Mononuclear cell (primary cell): Measurements from ENCODE around the gene IL1R1. TPM values are rescaled to one million over a fixed set of nuclear protein-coding genes. Genes with fewer than 3 reads are reported as not detected.

Source experiments
- H3K27me3 ChIP-seq: 2 replicates; pipeline ENCODE4 v1.6.0; 2011; ENCODE audit warnings: low read length, control low read depth; ENCODE audit not compliant: insufficient read depth
- H3K4me1 ChIP-seq: 2 replicates; pipeline ENCODE4 v1.5.1; 2011; ENCODE audit warnings: mild to moderate bottlenecking, low read length, control low read depth; ENCODE audit not compliant: insufficient read depth
- H3K4me3 ChIP-seq: 2 replicates; pipeline ENCODE4 v1.5.1; 2011; ENCODE audit warnings: mild to moderate bottlenecking, low read length, moderate library complexity
- H3K9me3 ChIP-seq: 2 replicates; pipeline ENCODE4 v1.5.1; 2011; ENCODE audit warnings: low read depth, mild to moderate bottlenecking, control low read depth, low read length
- total RNA-seq: library from RNA; depleted of rRNA; stranded (reverse); fragments of >200 nt; gene quantifications from one replicate; pipeline ENCODE4 v1.2.3, GENCODE V29; 2012

IL1R1 gene
- total RNA-seq, 1 donor = 2.6 TPM

- Histone ChIP-seq H3K4me1 (peaks cover 11% of the 10 kb centered on the region), H3K4me3 (peak within 1 kb of the TSS; percentile 3), H3K27me3 (peaks cover 10% of the 10 kb centered on the region), H3K9me3 (no peaks in the 10 kb centered on the region)
Observed at GRCh38 chr2:102186791-102187495, 44.4 kb downstream of the IL1R1 start, which contains the start of gene IL1RL2. Gene IL1RL2, plus strand, starts transcription at chr2:102187023. Its CDS starts 845 bp downstream, at chr2:102187868.

- H3K9me3 ChIP-seq = no peaks in the 10 kb centered on the region
- H3K27me3 ChIP-seq = peaks cover 13% of the 10 kb centered on the region
- H3K4me3 ChIP-seq = peak overlapping the region; percentile 3
- peaks cover 11% of the 10 kb centered on the region for H3K4me1 ChIP-seq
Observed at GRCh38 chr2:102187496-102188150, 45.1 kb downstream of the IL1R1 start.

GRCh38 chr2:102190430-102191107 is 48.0 kb downstream of the IL1R1 start:
- Histone ChIP-seq H3K27me3 (peaks cover 6% of the 10 kb centered on the region), H3K4me3 (no peak overlapping the region), H3K4me1 (peaks cover 11% of the 10 kb centered on the region)

GRCh38 chr2:102191501-102191900 is 49.0 kb downstream of the IL1R1 start:
- Histone ChIP-seq H3K4me3 (no peak overlapping the region), H3K4me1 (peaks cover 11% of the 10 kb centered on the region)

More at GRCh38 chr2:102190430-102191107, 48.0 kb downstream of the IL1R1 start:
- no peaks in the 10 kb centered on the region for H3K9me3 ChIP-seq

GRCh38 chr2:102193074-102193473 is 50.5 kb downstream of the IL1R1 start:
- Histone ChIP-seq H3K9me3 (no peaks in the 10 kb centered on the region), H3K27me3 (peaks cover 6% of the 10 kb centered on the region), H3K4me3 (no peak overlapping the region), H3K4me1 (peaks cover under 1% of the 10 kb centered on the region)

More at GRCh38 chr2:102191501-102191900, 49.0 kb downstream of the IL1R1 start:
- Histone ChIP-seq H3K27me3 (peaks cover 6% of the 10 kb centered on the region), H3K9me3 (no peaks in the 10 kb centered on the region)

GRCh38 chr2:102194609-102195268 is 52.2 kb downstream of the IL1R1 start:
- Histone ChIP-seq H3K4me1 (no peaks in the 10 kb centered on the region), H3K4me3 (no peak overlapping the region), H3K9me3 (no peaks in the 10 kb centered on the region), H3K27me3 (peaks cover 2% of the 10 kb centered on the region)

- Histone ChIP-seq H3K4me3 (no peak overlapping the region), H3K27me3 (no peaks in the 10 kb centered on the region), H3K9me3 (no peaks in the 10 kb centered on the region), H3K4me1 (no peaks in the 10 kb centered on the region)
Observed at GRCh38 chr2:102197389-102198137, 55.0 kb downstream of the IL1R1 start.

GRCh38 chr2:102200539-102200938 is 58.0 kb downstream of the IL1R1 start:
- H3K4me1 ChIP-seq = no peaks in the 10 kb centered on the region

GRCh38 chr2:102204638-102205037 is 62.1 kb downstream of the IL1R1 start:
- Histone ChIP-seq H3K4me3 (no peak overlapping the region), H3K27me3 (peaks cover 2% of the 10 kb centered on the region), H3K9me3 (no peaks in the 10 kb centered on the region), H3K4me1 (no peaks in the 10 kb centered on the region)

More at GRCh38 chr2:102200539-102200938, 58.0 kb downstream of the IL1R1 start:
- Histone ChIP-seq H3K9me3 (no peaks in the 10 kb centered on the region), H3K27me3 (peaks cover 2% of the 10 kb centered on the region), H3K4me3 (no peak overlapping the region)

GRCh38 chr2:102206666-102207341 is 64.3 kb downstream of the IL1R1 start:
- H3K27me3 ChIP-seq = peaks cover 2% of the 10 kb centered on the region
- no peak overlapping the region for H3K4me3 ChIP-seq
- no peaks in the 10 kb centered on the region for H3K4me1 ChIP-seq
- no peaks in the 10 kb centered on the region for H3K9me3 ChIP-seq

GRCh38 chr2:102208774-102209173 is 66.2 kb downstream of the IL1R1 start:
- Histone ChIP-seq H3K9me3 (no peaks in the 10 kb centered on the region), H3K4me3 (no peak overlapping the region), H3K27me3 (peaks cover 2% of the 10 kb centered on the region), H3K4me1 (no peaks in the 10 kb centered on the region)

- Histone ChIP-seq H3K27me3 (peaks cover 2% of the 10 kb centered on the region), H3K4me3 (no peak overlapping the region), H3K4me1 (no peaks in the 10 kb centered on the region), H3K9me3 (no peaks in the 10 kb centered on the region)
Observed at GRCh38 chr2:102209474-102209873, 66.9 kb downstream of the IL1R1 start.

- Histone ChIP-seq H3K27me3 (no peaks in the 10 kb centered on the region), H3K4me1 (peaks cover 4% of the 10 kb centered on the region), H3K9me3 (peaks cover 21% of the 10 kb centered on the region), H3K4me3 (no peak overlapping the region)
Observed at GRCh38 chr2:102217032-102217431, 74.5 kb downstream of the IL1R1 start.
